Activated B cell treated with CpG ODN at 0.5 μM for 24 hours (primary cell): Measurements from ENCODE around the gene CASR. TPM values are rescaled to one million over a fixed set of nuclear protein-coding genes. Genes with fewer than 3 reads are reported as not detected.

Experiments used
- ATAC-seq: fragments of 200-7000 bp; cut with Tn5 transposase; one replicate; pipeline ENCODE4 v1.10.0; 2021; ENCODE audit warnings: low read depth, mild to moderate bottlenecking, moderate library complexity
- CTCF ChIA-PET: fragments of 350-600 bp; sonication (Branson Sonifier 250); formaldehyde crosslinking; loops from one replicate; lab custom pipeline; 2021; ENCODE audit warnings: antibody characterized with exemption; lab: Charles Lee
- POLR2A ChIA-PET: fragments of 350-600 bp; sonication (Branson Sonifier 250); formaldehyde crosslinking; loops from one replicate; lab custom pipeline; 2021; ENCODE audit warnings: antibody characterized with exemption; lab: Charles Lee
- DNase-seq: peaks from one replicate; pipeline ENCODE4 v3.0.0; 2022
- H3K27ac Mint-ChIP-seq: one replicate; pipeline ENCODE4 v1.8.0; 2020; ENCODE audit warnings: mixed read lengths
- H3K27me3 Mint-ChIP-seq: one replicate; pipeline ENCODE4 v1.8.0; 2021; ENCODE audit warnings: mixed read lengths
- H3K36me3 Mint-ChIP-seq: one replicate; pipeline ENCODE4 v1.8.0; 2021; ENCODE audit warnings: low read depth, mixed read lengths
- H3K4me1 Mint-ChIP-seq: one replicate; pipeline ENCODE4 v1.8.0; 2021; ENCODE audit warnings: mixed read lengths
- H3K4me3 Mint-ChIP-seq: one replicate; pipeline ENCODE4 v1.8.0; 2020; ENCODE audit warnings: mild to moderate bottlenecking, mixed read lengths
- H3K9me3 Mint-ChIP-seq: one replicate; pipeline ENCODE4 v1.8.0; 2020; ENCODE audit warnings: mixed read lengths
- intact Hi-C: fragments of 100-400 bp; cut with micrococcal nuclease; formaldehyde crosslinking; loops from one replicate; pipeline ENCODE4 v1.15.1; 2024
- total RNA-seq: library from RNA; stranded (reverse); gene quantifications from 2 replicates; pipeline ENCODE4 v1.2.3, GENCODE V29; 2022
- TF ChIP-seq, protein P1 (sequence below): fragments of 200-600 bp; IDR thresholded peaks from one replicate; pipeline ENCODE4 v1.8.0; 2022; ENCODE audit warnings: antibody characterized with exemption, mild to moderate bottlenecking

The CASR gene
- total RNA-seq, 1 donor from 2014 or later: 0.02 TPM

DNA sequence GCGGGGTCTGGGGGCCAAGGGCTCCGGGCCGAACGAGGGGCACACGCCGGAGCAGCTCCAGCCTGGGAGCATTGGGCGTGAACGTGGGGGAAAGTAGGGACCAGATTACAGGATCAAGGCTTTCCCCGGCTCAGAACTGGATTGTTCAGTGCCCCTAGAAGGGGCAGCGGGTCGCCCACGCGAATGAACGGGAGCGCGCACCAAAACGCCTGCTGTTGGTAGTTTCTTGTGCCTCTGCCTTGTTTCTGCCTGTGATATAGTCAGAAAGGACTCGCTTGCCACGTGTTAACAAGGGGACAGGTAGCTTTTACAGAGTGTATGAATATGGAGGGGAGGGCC, 1.1 kb downstream of the CASR start:
- H3K36me3 Mint-ChIP-seq: no peaks in the 10 kb centered on the region
- TF ChIP-seq, protein P1, sequence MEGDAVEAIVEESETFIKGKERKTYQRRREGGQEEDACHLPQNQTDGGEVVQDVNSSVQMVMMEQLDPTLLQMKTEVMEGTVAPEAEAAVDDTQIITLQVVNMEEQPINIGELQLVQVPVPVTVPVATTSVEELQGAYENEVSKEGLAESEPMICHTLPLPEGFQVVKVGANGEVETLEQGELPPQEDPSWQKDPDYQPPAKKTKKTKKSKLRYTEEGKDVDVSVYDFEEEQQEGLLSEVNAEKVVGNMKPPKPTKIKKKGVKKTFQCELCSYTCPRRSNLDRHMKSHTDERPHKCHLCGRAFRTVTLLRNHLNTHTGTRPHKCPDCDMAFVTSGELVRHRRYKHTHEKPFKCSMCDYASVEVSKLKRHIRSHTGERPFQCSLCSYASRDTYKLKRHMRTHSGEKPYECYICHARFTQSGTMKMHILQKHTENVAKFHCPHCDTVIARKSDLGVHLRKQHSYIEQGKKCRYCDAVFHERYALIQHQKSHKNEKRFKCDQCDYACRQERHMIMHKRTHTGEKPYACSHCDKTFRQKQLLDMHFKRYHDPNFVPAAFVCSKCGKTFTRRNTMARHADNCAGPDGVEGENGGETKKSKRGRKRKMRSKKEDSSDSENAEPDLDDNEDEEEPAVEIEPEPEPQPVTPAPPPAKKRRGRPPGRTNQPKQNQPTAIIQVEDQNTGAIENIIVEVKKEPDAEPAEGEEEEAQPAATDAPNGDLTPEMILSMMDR: no peak
- ATAC-seq: no peak
- peaks cover 7% of the 10 kb centered on the region for H3K4me1 Mint-ChIP-seq
- no peak overlapping the region for H3K27ac Mint-ChIP-seq
- no peak overlapping the region for H3K4me3 Mint-ChIP-seq
- CTCF ChIA-PET: no interaction called here
- H3K9me3 Mint-ChIP-seq: no peaks in the 10 kb centered on the region
- DNase-seq: no peak
- intact Hi-C loops: no loop called here
- H3K27me3 Mint-ChIP-seq: peaks cover 45% of the 10 kb centered on the region
- POLR2A ChIA-PET: no interaction called here

DNA sequence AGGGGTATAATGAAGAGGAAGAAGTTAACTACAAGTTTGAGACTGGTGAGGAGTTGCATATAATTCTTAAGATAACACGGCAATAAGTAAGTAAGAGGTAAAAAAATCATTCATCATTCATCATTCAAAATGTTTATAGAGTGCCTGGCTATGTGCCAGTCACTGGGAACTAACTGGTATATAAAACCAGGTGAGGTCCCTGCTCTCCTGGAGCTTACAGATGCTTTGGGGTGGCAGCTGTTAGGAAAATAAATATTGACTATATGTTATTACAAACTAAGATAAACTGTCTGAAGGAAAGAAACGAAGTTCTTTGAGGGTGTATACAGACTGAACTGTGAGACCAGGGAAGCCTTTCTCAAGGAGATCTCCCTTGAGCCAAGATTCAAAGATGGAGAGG, 2.9 kb downstream of the CASR start:
- Mint-ChIP-seq H3K9me3 (no peaks in the 10 kb centered on the region), H3K27ac (no peak overlapping the region), H3K4me1 (peaks cover 7% of the 10 kb centered on the region), H3K27me3 (peaks cover 39% of the 10 kb centered on the region), H3K4me3 (no peak overlapping the region), H3K36me3 (no peaks in the 10 kb centered on the region)
- no peak for DNase-seq
- intact Hi-C loops: no loop called here
- ATAC-seq: no peak
- TF ChIP-seq, protein P1: no peak
- ChIA-PET CTCF (no interaction called here), POLR2A (interaction anchor here (0.7 kb wide), 1 partner anchor 1892 kb away, joined by 3 read pairs; no protein-coding TSS in a partner anchor)

DNA sequence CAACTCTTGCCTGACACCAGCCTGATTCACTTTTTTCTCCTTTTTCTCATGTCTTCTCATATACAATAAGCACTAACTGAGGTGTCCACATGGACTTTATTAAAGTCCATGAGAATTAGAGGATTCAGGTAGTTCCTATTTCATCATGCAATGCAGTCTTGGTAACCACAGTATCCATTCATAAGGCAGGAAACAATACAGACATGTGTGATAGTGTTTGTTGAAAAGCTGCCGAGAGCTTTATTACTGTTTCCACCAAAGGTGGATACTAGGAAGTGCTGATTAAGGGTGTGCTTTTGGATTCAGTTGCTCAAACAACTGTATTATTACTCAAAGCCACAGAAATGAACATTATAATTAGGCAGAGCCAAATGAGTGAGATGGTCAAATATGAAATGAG, 5.3 kb downstream of the CASR start:
- no peaks in the 10 kb centered on the region for H3K36me3 Mint-ChIP-seq
- intact Hi-C loops: no loop called here
- peaks cover 26% of the 10 kb centered on the region for H3K27me3 Mint-ChIP-seq

DNA sequence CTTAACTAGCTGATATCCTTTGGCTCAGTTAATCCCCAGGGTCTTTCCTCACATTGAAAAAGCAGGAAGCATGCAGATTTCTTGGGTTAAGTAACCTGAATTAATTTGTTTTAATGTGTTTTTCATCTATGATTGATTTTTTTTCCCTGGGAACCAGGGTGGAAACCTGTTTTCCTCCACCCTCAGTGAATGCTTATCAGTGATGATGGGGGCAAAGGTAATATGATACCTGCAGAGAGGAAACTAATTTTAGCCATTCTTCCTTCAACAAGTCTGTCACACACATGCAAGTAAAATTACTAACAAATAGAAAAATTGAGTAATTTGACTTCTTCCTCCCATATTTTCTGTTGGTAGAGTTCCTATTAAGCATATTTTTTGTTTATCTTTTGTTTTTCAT, 5.9 kb downstream of the CASR start:
- intact Hi-C loops: no loop called here
- no peak overlapping the region for H3K4me3 Mint-ChIP-seq
- ChIA-PET CTCF (no interaction called here), POLR2A (no interaction called here)
- H3K27ac Mint-ChIP-seq: no peak overlapping the region
- DNase-seq (no peak), ATAC-seq (no peak)
- no peaks in the 10 kb centered on the region for H3K36me3 Mint-ChIP-seq
- H3K4me1 Mint-ChIP-seq: no peaks in the 10 kb centered on the region
- no peaks in the 10 kb centered on the region for H3K9me3 Mint-ChIP-seq
- TF ChIP-seq, protein P1: no peak
- H3K27me3 Mint-ChIP-seq: peaks cover 25% of the 10 kb centered on the region

More for the DNA sequence above, 5.3 kb downstream of the CASR start:
- Mint-ChIP-seq H3K9me3 (no peaks in the 10 kb centered on the region), H3K4me3 (no peak overlapping the region), H3K4me1 (peaks cover 3% of the 10 kb centered on the region), H3K27ac (no peak overlapping the region)
- ATAC-seq (no peak), DNase-seq (no peak)
- CTCF ChIA-PET: no interaction called here
- TF ChIP-seq, protein P1: no peak
- POLR2A ChIA-PET: no interaction called here

DNA sequence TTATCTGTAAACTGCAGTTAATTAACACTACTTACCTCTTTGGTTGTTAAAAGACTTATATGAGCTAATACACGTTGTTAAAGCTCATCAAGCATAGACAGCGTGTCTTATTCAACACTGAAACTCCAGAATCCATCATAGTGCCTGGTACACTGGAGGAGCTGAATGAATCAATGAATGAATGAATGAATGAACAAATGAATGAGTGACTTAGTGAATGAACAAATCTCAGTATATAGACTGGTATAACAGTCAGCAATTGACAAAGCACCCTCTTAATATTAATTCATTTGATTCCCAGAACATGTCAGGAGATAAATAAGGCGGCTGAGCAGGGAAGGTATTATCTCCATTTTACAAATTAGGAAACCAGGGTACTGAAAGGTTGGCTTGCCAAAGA, 7.1 kb downstream of the CASR start:
- ATAC-seq (no peak), DNase-seq (no peak)
- Mint-ChIP-seq H3K9me3 (no peaks in the 10 kb centered on the region), H3K27me3 (peaks cover 17% of the 10 kb centered on the region), H3K4me3 (no peak overlapping the region), H3K36me3 (no peaks in the 10 kb centered on the region), H3K27ac (no peak overlapping the region), H3K4me1 (no peaks in the 10 kb centered on the region)
- ChIA-PET POLR2A (no interaction called here), CTCF (no interaction called here)
- intact Hi-C loops: no loop called here
- TF ChIP-seq, protein P1: no peak
